Uterus (tissue), 2 donors: ENCODE measurements around the gene STMND1.

ENCODE experiments used
- POLR2A ChIP-seq, 2 donors: fragments of 450-650 bp; IDR thresholded peaks; one replicate each; pipeline ENCODE4 v1.6.1; 2016; ENCODE audit warnings: antibody characterized with exemption in 2 of 2, mild to moderate bottlenecking in 1 of 2, moderate library complexity in 1 of 2
- TF ChIP-seq, protein P1 (sequence below), 4 experiments: fragments of 200-600 bp in 2 of 4; fragments of 450-650 bp in 2 of 4; sonication (generic) in 2 of 4; IDR thresholded peaks; one replicate each; pipeline ENCODE4 v1.5.1; 2016 to 2019; ENCODE audit warnings: antibody characterized with exemption in 4 of 4, mild to moderate bottlenecking in 2 of 4, moderate library complexity in 1 of 4

DNA sequence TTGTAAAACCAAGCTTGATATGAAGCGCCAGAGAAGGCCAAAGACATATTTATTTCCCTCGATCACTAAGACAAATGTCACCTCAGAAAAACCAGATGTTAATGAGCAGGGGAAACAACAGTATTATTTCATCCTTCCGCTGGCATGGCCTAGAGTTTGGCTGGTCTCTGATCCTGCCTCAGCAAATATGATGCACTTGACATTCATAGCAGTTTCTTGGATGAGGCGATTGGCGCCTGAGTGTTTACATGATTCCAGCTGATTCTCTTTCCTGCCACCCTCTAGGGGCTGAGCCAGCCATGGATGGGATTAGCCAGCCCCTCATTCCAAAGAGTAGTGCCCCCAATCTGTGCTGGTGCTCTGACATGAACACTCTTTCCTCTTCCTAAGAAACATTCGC lies 67.9 kb downstream of the STMND1 start:
- TF ChIP-seq, protein P1, sequence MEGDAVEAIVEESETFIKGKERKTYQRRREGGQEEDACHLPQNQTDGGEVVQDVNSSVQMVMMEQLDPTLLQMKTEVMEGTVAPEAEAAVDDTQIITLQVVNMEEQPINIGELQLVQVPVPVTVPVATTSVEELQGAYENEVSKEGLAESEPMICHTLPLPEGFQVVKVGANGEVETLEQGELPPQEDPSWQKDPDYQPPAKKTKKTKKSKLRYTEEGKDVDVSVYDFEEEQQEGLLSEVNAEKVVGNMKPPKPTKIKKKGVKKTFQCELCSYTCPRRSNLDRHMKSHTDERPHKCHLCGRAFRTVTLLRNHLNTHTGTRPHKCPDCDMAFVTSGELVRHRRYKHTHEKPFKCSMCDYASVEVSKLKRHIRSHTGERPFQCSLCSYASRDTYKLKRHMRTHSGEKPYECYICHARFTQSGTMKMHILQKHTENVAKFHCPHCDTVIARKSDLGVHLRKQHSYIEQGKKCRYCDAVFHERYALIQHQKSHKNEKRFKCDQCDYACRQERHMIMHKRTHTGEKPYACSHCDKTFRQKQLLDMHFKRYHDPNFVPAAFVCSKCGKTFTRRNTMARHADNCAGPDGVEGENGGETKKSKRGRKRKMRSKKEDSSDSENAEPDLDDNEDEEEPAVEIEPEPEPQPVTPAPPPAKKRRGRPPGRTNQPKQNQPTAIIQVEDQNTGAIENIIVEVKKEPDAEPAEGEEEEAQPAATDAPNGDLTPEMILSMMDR (IDR thresholded peaks at IDR 0.05), result no peak
- TF ChIP-seq POLR2A (IDR thresholded peaks at IDR 0.05), result no peak
